ENCODE data around the gene TRPC4AP. TPM values are rescaled to one million over a fixed set of nuclear protein-coding genes. Genes with fewer than 3 reads are reported as not detected.

Gene TRPC4AP
- total RNA-seq, 1 donor from 2014 or later = 53.9 TPM

- Mint-ChIP-seq H3K27me3 (ENCODE audit: insufficient read depth) (no peaks in the 10 kb centered on the region), H3K36me3 (ENCODE audit: low read depth) (peaks cover 29% of the 10 kb centered on the region), H3K4me3 (no peak overlapping the region), H3K4me1 (ENCODE audit: low read depth) (no peaks in the 10 kb centered on the region), H3K9me3 (no peaks in the 10 kb centered on the region), H3K27ac (peak overlapping the region; percentile 27)
- intact Hi-C loops (cut with micrococcal nuclease) = no loop called here
- DNase-seq (ENCODE audit: low spot score) = no peak
These were observed 94.8 kb downstream of the TRPC4AP start for GRCh38 chr20:34997774-34998173.

DNA sequence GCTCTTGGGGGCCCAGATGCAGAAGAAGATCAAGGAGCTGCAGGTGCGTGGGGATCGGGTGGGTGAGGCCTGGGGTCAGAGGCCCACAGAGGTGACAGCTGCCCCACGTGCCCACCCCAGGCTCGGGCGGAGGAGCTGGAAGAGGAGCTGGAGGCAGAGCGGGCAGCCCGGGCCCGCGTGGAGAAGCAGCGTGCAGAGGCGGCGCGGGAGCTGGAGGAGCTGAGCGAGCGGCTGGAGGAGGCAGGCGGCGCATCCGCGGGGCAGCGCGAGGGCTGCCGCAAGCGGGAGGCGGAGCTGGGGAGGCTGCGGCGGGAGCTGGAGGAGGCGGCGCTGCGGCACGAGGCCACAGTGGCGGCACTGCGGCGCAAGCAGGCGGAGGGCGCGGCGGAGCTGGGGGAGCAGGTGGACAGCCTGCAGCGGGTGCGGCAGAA, 95.5 kb downstream of the TRPC4AP start:
- no peaks in the 10 kb centered on the region for H3K27me3 Mint-ChIP-seq (ENCODE audit: insufficient read depth)
- no peak for DNase-seq (ENCODE audit: low spot score)
- no peaks in the 10 kb centered on the region for H3K9me3 Mint-ChIP-seq
- H3K27ac Mint-ChIP-seq = no peak overlapping the region
- H3K4me1 Mint-ChIP-seq (ENCODE audit: low read depth) = no peaks in the 10 kb centered on the region
- H3K36me3 Mint-ChIP-seq (ENCODE audit: low read depth) = peaks cover 29% of the 10 kb centered on the region
- intact Hi-C loops (cut with micrococcal nuclease) = no loop called here
- H3K4me3 Mint-ChIP-seq = no peak overlapping the region

- Mint-ChIP-seq H3K9me3 (no peaks in the 10 kb centered on the region), H3K27me3 (ENCODE audit: insufficient read depth) (no peaks in the 10 kb centered on the region), H3K27ac (no peak overlapping the region), H3K4me3 (no peak overlapping the region), H3K36me3 (ENCODE audit: low read depth) (peaks cover 29% of the 10 kb centered on the region), H3K4me1 (ENCODE audit: low read depth) (no peaks in the 10 kb centered on the region)
- DNase-seq (ENCODE audit: low spot score) = no peak
- intact Hi-C loops (cut with micrococcal nuclease) = no loop called here
These were observed 96.2 kb downstream of the TRPC4AP start for GRCh38 chr20:34996243-34997028.

GRCh38 chr20:34995696-34996095, 96.9 kb downstream of the TRPC4AP start:
- intact Hi-C loops (cut with micrococcal nuclease) = no loop called here
- Mint-ChIP-seq H3K9me3 (no peaks in the 10 kb centered on the region), H3K36me3 (ENCODE audit: low read depth) (peaks cover 26% of the 10 kb centered on the region), H3K4me3 (no peak overlapping the region), H3K4me1 (ENCODE audit: low read depth) (no peaks in the 10 kb centered on the region), H3K27me3 (ENCODE audit: insufficient read depth) (no peaks in the 10 kb centered on the region), H3K27ac (no peak overlapping the region)
- no peak for DNase-seq (ENCODE audit: low spot score)

DNA sequence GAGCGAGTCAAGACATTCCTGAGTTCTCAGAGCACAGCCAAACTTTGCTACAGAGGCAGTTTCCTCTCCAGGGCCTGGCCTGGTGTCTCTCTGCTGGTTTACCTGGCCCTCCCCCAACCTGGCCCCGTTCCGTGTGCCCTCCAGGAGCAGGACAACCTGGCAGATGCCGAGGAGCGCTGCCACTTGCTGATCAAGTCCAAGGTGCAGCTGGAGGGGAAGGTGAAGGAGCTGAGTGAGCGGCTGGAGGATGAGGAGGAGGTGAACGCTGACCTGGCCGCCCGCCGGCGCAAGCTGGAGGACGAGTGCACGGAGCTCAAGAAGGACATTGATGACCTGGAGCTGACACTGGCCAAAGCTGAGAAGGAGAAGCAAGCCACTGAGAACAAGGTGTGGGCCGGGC, 97.4 kb downstream of the TRPC4AP start:
- Mint-ChIP-seq H3K4me1 (ENCODE audit: low read depth) (no peaks in the 10 kb centered on the region), H3K27me3 (ENCODE audit: insufficient read depth) (no peaks in the 10 kb centered on the region), H3K27ac (no peak overlapping the region), H3K9me3 (no peaks in the 10 kb centered on the region), H3K36me3 (ENCODE audit: low read depth) (peaks cover 26% of the 10 kb centered on the region), H3K4me3 (no peak overlapping the region)
- no peak for DNase-seq (ENCODE audit: low spot score)
- intact Hi-C loops (cut with micrococcal nuclease) = no loop called here

- Mint-ChIP-seq H3K27ac (no peak overlapping the region), H3K27me3 (ENCODE audit: insufficient read depth) (no peaks in the 10 kb centered on the region), H3K4me1 (ENCODE audit: low read depth) (no peaks in the 10 kb centered on the region), H3K9me3 (no peaks in the 10 kb centered on the region), H3K36me3 (ENCODE audit: low read depth) (peaks cover 26% of the 10 kb centered on the region), H3K4me3 (no peak overlapping the region)
- DNase-seq (ENCODE audit: low spot score) = no peak
- intact Hi-C loops (cut with micrococcal nuclease) = no loop called here
These were observed 98.0 kb downstream of the TRPC4AP start for GRCh38 chr20:34994509-34995131.

GRCh38 chr20:34993941-34994508, 98.6 kb downstream of the TRPC4AP start:
- Mint-ChIP-seq H3K9me3 (no peaks in the 10 kb centered on the region), H3K4me1 (ENCODE audit: low read depth) (no peaks in the 10 kb centered on the region), H3K4me3 (no peak overlapping the region), H3K27me3 (ENCODE audit: insufficient read depth) (no peaks in the 10 kb centered on the region), H3K27ac (no peak overlapping the region), H3K36me3 (ENCODE audit: low read depth) (peaks cover 22% of the 10 kb centered on the region)
- intact Hi-C loops (cut with micrococcal nuclease) = no loop called here
- no peak for DNase-seq (ENCODE audit: low spot score)

- intact Hi-C loops (cut with micrococcal nuclease) = no loop called here
- H3K4me1 Mint-ChIP-seq (ENCODE audit: low read depth) = no peaks in the 10 kb centered on the region
- no peaks in the 10 kb centered on the region for H3K9me3 Mint-ChIP-seq
- no peak for DNase-seq (ENCODE audit: low spot score)
- no peaks in the 10 kb centered on the region for H3K27me3 Mint-ChIP-seq (ENCODE audit: insufficient read depth)
- H3K4me3 Mint-ChIP-seq = no peak overlapping the region
- H3K27ac Mint-ChIP-seq = no peak overlapping the region
- H3K36me3 Mint-ChIP-seq (ENCODE audit: low read depth) = peaks cover 14% of the 10 kb centered on the region
These were observed 99.7 kb downstream of the TRPC4AP start for GRCh38 chr20:34992751-34993417.

- Mint-ChIP-seq H3K4me1 (ENCODE audit: low read depth) (no peaks in the 10 kb centered on the region), H3K36me3 (ENCODE audit: low read depth) (peaks cover 7% of the 10 kb centered on the region), H3K27ac (no peak overlapping the region), H3K4me3 (no peak overlapping the region), H3K9me3 (no peaks in the 10 kb centered on the region), H3K27me3 (ENCODE audit: insufficient read depth) (no peaks in the 10 kb centered on the region)
- intact Hi-C loops (cut with micrococcal nuclease) = no loop called here
- no peak for DNase-seq (ENCODE audit: low spot score)
These were observed 101.9 kb downstream of the TRPC4AP start for GRCh38 chr20:34990661-34991214.

- H3K4me1 Mint-ChIP-seq (ENCODE audit: low read depth) = no peaks in the 10 kb centered on the region
- H3K36me3 Mint-ChIP-seq (ENCODE audit: low read depth) = peaks cover 5% of the 10 kb centered on the region
- H3K9me3 Mint-ChIP-seq = no peaks in the 10 kb centered on the region
- H3K27me3 Mint-ChIP-seq (ENCODE audit: insufficient read depth) = peaks cover 2% of the 10 kb centered on the region
- no peak overlapping the region for H3K27ac Mint-ChIP-seq
- intact Hi-C loops (cut with micrococcal nuclease) = no loop called here
- no peak overlapping the region for H3K4me3 Mint-ChIP-seq
- DNase-seq (ENCODE audit: low spot score) = no peak
These were observed 102.4 kb downstream of the TRPC4AP start for GRCh38 chr20:34990231-34990630.

GRCh38 chr20:34989670-34990069, 102.9 kb downstream of the TRPC4AP start:
- no peaks in the 10 kb centered on the region for H3K9me3 Mint-ChIP-seq
- H3K4me3 Mint-ChIP-seq = no peak overlapping the region
- peaks cover 2% of the 10 kb centered on the region for H3K36me3 Mint-ChIP-seq (ENCODE audit: low read depth)
- H3K4me1 Mint-ChIP-seq (ENCODE audit: low read depth) = no peaks in the 10 kb centered on the region
- H3K27ac Mint-ChIP-seq = no peak overlapping the region
- intact Hi-C loops (cut with micrococcal nuclease) = no loop called here
- H3K27me3 Mint-ChIP-seq (ENCODE audit: insufficient read depth) = peaks cover 4% of the 10 kb centered on the region
- no peak for DNase-seq (ENCODE audit: low spot score)

DNA sequence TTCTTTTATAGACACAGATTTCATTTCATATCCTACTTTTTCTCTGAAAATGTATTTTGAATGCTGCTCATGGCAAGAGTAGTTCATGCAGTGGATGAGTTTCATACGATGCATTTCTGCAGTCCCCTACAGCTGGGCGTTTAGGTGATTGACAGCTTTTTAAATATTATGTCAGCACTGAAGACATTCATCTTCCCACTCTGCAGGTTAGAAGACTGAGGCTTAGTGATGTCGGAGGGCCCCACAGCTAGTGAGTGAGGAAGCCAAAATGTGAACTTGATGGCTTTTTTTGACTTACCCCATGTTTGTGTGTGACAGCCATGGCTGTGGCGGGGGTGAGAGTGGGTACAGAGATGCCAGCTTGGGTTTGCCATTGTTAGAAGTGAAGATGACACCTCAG, 103.5 kb downstream of the TRPC4AP start:
- Mint-ChIP-seq H3K4me3 (no peak overlapping the region), H3K27me3 (ENCODE audit: insufficient read depth) (peaks cover 5% of the 10 kb centered on the region), H3K9me3 (no peaks in the 10 kb centered on the region), H3K36me3 (ENCODE audit: low read depth) (no peaks in the 10 kb centered on the region), H3K27ac (no peak overlapping the region), H3K4me1 (ENCODE audit: low read depth) (no peaks in the 10 kb centered on the region)
- intact Hi-C loops (cut with micrococcal nuclease) = no loop called here
- no peak for DNase-seq (ENCODE audit: low spot score)

GRCh38 chr20:34988191-34988540, 104.4 kb downstream of the TRPC4AP start:
- H3K4me3 Mint-ChIP-seq = no peak overlapping the region
- H3K36me3 Mint-ChIP-seq (ENCODE audit: low read depth) = no peaks in the 10 kb centered on the region
- peak overlapping the region; percentile 11 for H3K27ac Mint-ChIP-seq
- H3K9me3 Mint-ChIP-seq = no peaks in the 10 kb centered on the region
- no peaks in the 10 kb centered on the region for H3K4me1 Mint-ChIP-seq (ENCODE audit: low read depth)
- H3K27me3 Mint-ChIP-seq (ENCODE audit: insufficient read depth) = peaks cover 7% of the 10 kb centered on the region
- intact Hi-C loops (cut with micrococcal nuclease) = no loop called here
- DNase-seq (ENCODE audit: low spot score) = no peak
